GM23338 (cell line): ENCODE results near the gene DNAH8. TPM values are rescaled to one million over a fixed set of nuclear protein-coding genes. Genes with fewer than 3 reads are reported as not detected.

Source experiments
- ATAC-seq: fragments of 200-7000 bp; cut with Tn5 transposase; 3 replicates; pipeline ENCODE4 v1.9.1; 2020
- DNase-seq: peaks from one replicate; pipeline ENCODE4 v3.0.0-alpha.2; 2015; ENCODE audit warnings: low spot score
- H2AFZ ChIP-seq: fragments of 200-600 bp; sonication (generic); 2 replicates; pipeline ENCODE4 v1.8.0; 2016; ENCODE audit warnings: antibody characterized with exemption, mild to moderate bottlenecking, moderate library complexity
- H3F3A ChIP-seq: fragments of 200-600 bp; sonication (generic); replicated peaks from 2 replicates; pipeline ENCODE4 v1.8.0; 2017; ENCODE audit warnings: antibody characterized with exemption, mixed run types, low read depth
- H3K27ac ChIP-seq: fragments of 200-600 bp; sonication (generic); 2 replicates; pipeline ENCODE4 v1.6.1; 2016; ENCODE audit warnings: low read depth
- H3K27me3 ChIP-seq: fragments of 200-600 bp; sonication (generic); 2 replicates; pipeline ENCODE4 v1.8.0; 2016; ENCODE audit warnings: mild to moderate bottlenecking, mixed run types, moderate library complexity; ENCODE audit not compliant: insufficient read depth
- H3K36me3 ChIP-seq: fragments of 200-600 bp; sonication (generic); 2 replicates; pipeline ENCODE4 v1.8.0; 2016; ENCODE audit warnings: mild to moderate bottlenecking; ENCODE audit not compliant: insufficient read depth
- H3K4me1 ChIP-seq: fragments of 200-600 bp; sonication (generic); 2 replicates; pipeline ENCODE4 v1.8.0; 2016; ENCODE audit warnings: mild to moderate bottlenecking, moderate library complexity; ENCODE audit not compliant: insufficient read depth
- H3K4me2 ChIP-seq: fragments of 200-600 bp; sonication (generic); 2 replicates; pipeline ENCODE4 v1.7.1; 2017; ENCODE audit warnings: mixed run types
- H3K4me3 ChIP-seq: fragments of 200-600 bp; sonication (generic); 2 replicates; pipeline ENCODE4 v1.6.1; 2016; ENCODE audit warnings: mixed run types
- H3K79me2 ChIP-seq: fragments of 200-600 bp; sonication (generic); replicated peaks from 2 replicates; pipeline ENCODE4 v1.8.0; 2017; ENCODE audit warnings: mild to moderate bottlenecking; ENCODE audit not compliant: insufficient read depth
- H3K9me2 ChIP-seq: fragments of 200-600 bp; sonication (generic); 2 replicates; pipeline ENCODE4 v1.8.0; 2017; ENCODE audit not compliant: insufficient read depth
- H4K20me1 ChIP-seq: fragments of 200-600 bp; sonication (generic); replicated peaks from 2 replicates; pipeline ENCODE4 v1.8.0; 2017; ENCODE audit warnings: mild to moderate bottlenecking; ENCODE audit not compliant: insufficient read depth
- H3K27ac Mint-ChIP-seq: 2 replicates; pipeline ENCODE4 v1.8.0; 2020; ENCODE audit warnings: inconsistent platforms, mild to moderate bottlenecking, moderate library complexity, mixed read lengths
- H3K27me3 Mint-ChIP-seq: 3 replicates; pipeline ENCODE4 v1.8.0; 2022; ENCODE audit warnings: low read depth, mild to moderate bottlenecking, moderate library complexity, mixed read lengths, inconsistent platforms; ENCODE audit not compliant: insufficient read depth, poor library complexity
- H3K36me3 Mint-ChIP-seq: 3 replicates; pipeline ENCODE4 v1.8.0; 2021; ENCODE audit warnings: low read depth, mild to moderate bottlenecking, inconsistent platforms, moderate library complexity, mixed read lengths
- H3K4me1 Mint-ChIP-seq: 3 replicates; pipeline ENCODE4 v1.8.0; 2020; ENCODE audit warnings: mild to moderate bottlenecking, inconsistent platforms, mixed read lengths
- H3K4me3 Mint-ChIP-seq: 3 replicates; pipeline ENCODE4 v1.8.0; 2021; ENCODE audit warnings: moderate library complexity, mild to moderate bottlenecking, inconsistent platforms, mixed read lengths
- H3K9me3 Mint-ChIP-seq: 3 replicates; pipeline ENCODE4 v1.8.0; 2020; ENCODE audit warnings: moderate library complexity, mild to moderate bottlenecking, inconsistent platforms, mixed read lengths
- CREB1 ChIP-seq: fragments of 250-450 bp; sonication (Bioruptor Pico); IDR thresholded peaks from 2 replicates; pipeline ENCODE4 v1.5.0; 2020; ENCODE audit warnings: low read depth, mild to moderate bottlenecking, moderate library complexity
- EZH2phosphoT487 ChIP-seq: fragments of 200-600 bp; sonication (generic); IDR thresholded peaks from one replicate; pipeline ENCODE4 v1.8.1; 2018; ENCODE audit warnings: antibody characterized with exemption; ENCODE audit not compliant: unreplicated experiment
- ZNF114 ChIP-seq: fragments of 250-450 bp; sonication (Bioruptor Pico); IDR thresholded peaks from 2 replicates; pipeline ENCODE4 v1.5.0; 2020; ENCODE audit warnings: mild to moderate bottlenecking, moderate library complexity
- polyA plus RNA-seq: library from polyadenylated mRNA; unstranded; fragments of >200 nt; fragmentation: Nextera tagmentation; extraction: Ambion mirVana; gene quantifications from 2 replicates; pipeline ENCODE4 v1.2.1, GENCODE V29; 2016
- total RNA-seq: library from RNA; depleted of rRNA; stranded (reverse); fragments of >200 nt; shearing (Covaris generic); gene quantifications from 2 replicates; pipeline ENCODE4 v1.2.3, GENCODE V29; 2014
- TF ChIP-seq, protein P1 (sequence below), 2 experiments: fragments of 200-600 bp in 1 of 2; sonication (generic) in 1 of 2; conservative IDR thresholded peaks; 2 replicates each; pipeline versions ENCODE4 v1.5.1 to v1.6.1; 2016 to 2017; ENCODE audit warnings: antibody characterized with exemption in 2 of 2, low read depth in 2 of 2, mild to moderate bottlenecking in 2 of 2, moderate library complexity in 1 of 2
- TF ChIP-seq, protein P2 (sequence below): fragments of 250-450 bp; sonication (Bioruptor Pico); IDR thresholded peaks from 2 replicates; pipeline ENCODE4 v1.5.0; 2020; ENCODE audit warnings: mild to moderate bottlenecking, moderate library complexity

Gene DNAH8
- total and polyA plus RNA-seq, 2 experiments from 2014 or later: 0.02 TPM; not detected in 1

GRCh38 chr6:38924791-38925509 lies 209.8 kb downstream of the DNAH8 start:
- no peaks in the 10 kb centered on the region for H3K36me3 Mint-ChIP-seq
- Histone ChIP-seq H3K9me2 (peaks cover 6% of the 10 kb centered on the region; the same call in 1 of the 2 replicates), H3F3A (no peaks in the 10 kb centered on the region), H3K27ac (no peak overlapping the region), H3K4me3 (no peak overlapping the region), H3K4me1 (peaks cover 35% of the 10 kb centered on the region), H3K79me2 (no peaks in the 10 kb centered on the region), H3K27me3 (no peaks in the 10 kb centered on the region), H3K36me3 (no peaks in the 10 kb centered on the region), H2AFZ (no peak overlapping the region), H4K20me1 (no peaks in the 10 kb centered on the region), H3K4me2 (no peak overlapping the region)
- H3K9me3 Mint-ChIP-seq: no peaks in the 10 kb centered on the region
- no peak overlapping the region for H3K27ac Mint-ChIP-seq
- ATAC-seq (no peak), DNase-seq (no peak)
- no peak overlapping the region for H3K4me3 Mint-ChIP-seq
- TF ChIP-seq EZH2phosphoT487: no peak
- no peak for TF ChIP-seq ZNF114 (CRISPR knock-in tag)
- no peak for TF ChIP-seq CREB1 (CRISPR knock-in tag)
- TF ChIP-seq, protein P1, sequence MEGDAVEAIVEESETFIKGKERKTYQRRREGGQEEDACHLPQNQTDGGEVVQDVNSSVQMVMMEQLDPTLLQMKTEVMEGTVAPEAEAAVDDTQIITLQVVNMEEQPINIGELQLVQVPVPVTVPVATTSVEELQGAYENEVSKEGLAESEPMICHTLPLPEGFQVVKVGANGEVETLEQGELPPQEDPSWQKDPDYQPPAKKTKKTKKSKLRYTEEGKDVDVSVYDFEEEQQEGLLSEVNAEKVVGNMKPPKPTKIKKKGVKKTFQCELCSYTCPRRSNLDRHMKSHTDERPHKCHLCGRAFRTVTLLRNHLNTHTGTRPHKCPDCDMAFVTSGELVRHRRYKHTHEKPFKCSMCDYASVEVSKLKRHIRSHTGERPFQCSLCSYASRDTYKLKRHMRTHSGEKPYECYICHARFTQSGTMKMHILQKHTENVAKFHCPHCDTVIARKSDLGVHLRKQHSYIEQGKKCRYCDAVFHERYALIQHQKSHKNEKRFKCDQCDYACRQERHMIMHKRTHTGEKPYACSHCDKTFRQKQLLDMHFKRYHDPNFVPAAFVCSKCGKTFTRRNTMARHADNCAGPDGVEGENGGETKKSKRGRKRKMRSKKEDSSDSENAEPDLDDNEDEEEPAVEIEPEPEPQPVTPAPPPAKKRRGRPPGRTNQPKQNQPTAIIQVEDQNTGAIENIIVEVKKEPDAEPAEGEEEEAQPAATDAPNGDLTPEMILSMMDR (conservative IDR thresholded peaks at IDR 0.05; ENCODE audit: low read depth in 2 of 2): no peak
- TF ChIP-seq, protein P2, sequence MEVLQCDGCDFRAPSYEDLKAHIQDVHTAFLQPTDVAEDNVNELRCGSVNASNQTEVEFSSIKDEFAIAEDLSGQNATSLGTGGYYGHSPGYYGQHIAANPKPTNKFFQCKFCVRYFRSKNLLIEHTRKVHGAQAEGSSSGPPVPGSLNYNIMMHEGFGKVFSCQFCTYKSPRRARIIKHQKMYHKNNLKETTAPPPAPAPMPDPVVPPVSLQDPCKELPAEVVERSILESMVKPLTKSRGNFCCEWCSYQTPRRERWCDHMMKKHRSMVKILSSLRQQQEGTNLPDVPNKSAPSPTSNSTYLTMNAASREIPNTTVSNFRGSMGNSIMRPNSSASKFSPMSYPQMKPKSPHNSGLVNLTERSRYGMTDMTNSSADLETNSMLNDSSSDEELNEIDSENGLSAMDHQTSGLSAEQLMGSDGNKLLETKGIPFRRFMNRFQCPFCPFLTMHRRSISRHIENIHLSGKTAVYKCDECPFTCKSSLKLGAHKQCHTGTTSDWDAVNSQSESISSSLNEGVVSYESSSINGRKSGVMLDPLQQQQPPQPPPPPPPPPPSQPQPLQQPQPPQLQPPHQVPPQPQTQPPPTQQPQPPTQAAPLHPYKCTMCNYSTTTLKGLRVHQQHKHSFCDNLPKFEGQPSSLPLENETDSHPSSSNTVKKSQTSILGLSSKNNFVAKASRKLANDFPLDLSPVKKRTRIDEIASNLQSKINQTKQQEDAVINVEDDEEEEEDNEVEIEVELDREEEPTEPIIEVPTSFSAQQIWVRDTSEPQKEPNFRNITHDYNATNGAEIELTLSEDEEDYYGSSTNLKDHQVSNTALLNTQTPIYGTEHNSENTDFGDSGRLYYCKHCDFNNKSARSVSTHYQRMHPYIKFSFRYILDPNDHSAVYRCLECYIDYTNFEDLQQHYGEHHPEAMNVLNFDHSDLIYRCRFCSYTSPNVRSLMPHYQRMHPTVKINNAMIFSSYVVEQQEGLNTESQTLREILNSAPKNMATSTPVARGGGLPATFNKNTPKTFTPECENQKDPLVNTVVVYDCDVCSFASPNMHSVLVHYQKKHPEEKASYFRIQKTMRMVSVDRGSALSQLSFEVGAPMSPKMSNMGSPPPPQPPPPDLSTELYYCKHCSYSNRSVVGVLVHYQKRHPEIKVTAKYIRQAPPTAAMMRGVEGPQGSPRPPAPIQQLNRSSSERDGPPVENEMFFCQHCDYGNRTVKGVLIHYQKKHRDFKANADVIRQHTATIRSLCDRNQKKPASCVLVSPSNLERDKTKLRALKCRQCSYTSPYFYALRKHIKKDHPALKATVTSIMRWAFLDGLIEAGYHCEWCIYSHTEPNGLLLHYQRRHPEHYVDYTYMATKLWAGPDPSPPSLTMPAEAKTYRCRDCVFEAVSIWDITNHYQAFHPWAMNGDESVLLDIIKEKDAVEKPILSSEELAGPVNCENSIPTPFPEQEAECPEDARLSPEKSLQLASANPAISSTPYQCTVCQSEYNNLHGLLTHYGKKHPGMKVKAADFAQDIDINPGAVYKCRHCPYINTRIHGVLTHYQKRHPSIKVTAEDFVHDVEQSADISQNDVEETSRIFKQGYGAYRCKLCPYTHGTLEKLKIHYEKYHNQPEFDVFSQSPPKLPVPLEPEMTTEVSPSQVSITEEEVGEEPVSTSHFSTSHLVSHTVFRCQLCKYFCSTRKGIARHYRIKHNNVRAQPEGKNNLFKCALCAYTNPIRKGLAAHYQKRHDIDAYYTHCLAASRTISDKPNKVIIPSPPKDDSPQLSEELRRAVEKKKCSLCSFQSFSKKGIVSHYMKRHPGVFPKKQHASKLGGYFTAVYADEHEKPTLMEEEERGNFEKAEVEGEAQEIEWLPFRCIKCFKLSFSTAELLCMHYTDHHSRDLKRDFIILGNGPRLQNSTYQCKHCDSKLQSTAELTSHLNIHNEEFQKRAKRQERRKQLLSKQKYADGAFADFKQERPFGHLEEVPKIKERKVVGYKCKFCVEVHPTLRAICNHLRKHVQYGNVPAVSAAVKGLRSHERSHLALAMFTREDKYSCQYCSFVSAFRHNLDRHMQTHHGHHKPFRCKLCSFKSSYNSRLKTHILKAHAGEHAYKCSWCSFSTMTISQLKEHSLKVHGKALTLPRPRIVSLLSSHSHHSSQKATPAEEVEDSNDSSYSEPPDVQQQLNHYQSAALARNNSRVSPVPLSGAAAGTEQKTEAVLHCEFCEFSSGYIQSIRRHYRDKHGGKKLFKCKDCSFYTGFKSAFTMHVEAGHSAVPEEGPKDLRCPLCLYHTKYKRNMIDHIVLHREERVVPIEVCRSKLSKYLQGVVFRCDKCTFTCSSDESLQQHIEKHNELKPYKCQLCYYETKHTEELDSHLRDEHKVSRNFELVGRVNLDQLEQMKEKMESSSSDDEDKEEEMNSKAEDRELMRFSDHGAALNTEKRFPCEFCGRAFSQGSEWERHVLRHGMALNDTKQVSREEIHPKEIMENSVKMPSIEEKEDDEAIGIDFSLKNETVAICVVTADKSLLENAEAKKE (CRISPR knock-in tag): no peak
- H3K27me3 Mint-ChIP-seq: no peaks in the 10 kb centered on the region
- peaks cover 43% of the 10 kb centered on the region for H3K4me1 Mint-ChIP-seq
